Measurements from ENCODE around the gene TCF12. TPM values are rescaled to one million over a fixed set of nuclear protein-coding genes. Genes with fewer than 3 reads are reported as not detected.

Gene TCF12
- total RNA-seq, 1 donor from 2014 or later = 48.4 TPM

DNA sequence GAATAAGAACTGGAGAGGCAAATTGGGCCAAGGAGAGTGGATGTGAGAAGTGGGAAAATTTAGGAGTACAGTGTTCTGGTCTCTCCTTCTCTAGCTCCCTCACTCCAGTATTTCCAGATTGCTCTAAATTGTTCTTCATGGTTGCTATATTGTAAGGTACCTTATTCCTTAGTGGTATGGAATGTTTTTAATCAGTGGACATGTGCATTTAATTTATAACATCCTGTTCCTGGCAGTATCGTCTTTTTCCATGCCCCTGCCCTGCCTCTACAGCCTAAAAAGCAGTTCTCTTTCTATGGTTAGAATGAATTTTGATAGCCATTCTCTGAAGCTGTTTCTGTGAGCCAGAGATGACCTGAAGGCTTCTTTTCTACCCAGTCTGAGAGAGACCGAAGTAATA, 180.5 kb downstream of the TCF12 start:
- intact Hi-C loops (cut with micrococcal nuclease) = no loop called here
- ATAC-seq (no peak), DNase-seq (no peak)

DNA sequence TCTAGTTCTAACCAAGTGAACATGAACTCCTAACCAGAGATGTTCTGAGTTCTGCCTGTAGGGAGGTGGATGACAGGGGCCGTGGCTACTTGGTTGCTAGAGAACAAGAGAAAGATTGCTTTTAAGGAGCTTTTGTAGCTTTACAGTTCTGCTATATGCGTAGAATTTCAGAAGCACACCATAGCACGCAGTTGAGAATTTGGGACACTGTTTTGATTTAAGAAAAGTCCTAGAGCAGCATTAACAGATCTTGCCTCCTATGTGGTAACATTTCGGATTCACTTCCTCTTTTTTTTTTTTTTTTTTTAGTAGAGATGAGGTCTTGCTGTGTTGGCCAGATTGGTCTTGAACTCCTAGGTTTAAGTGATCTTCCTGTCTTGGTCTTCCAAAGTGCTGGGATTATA, 181.7 kb downstream of the TCF12 start:
- intact Hi-C loops (cut with micrococcal nuclease) = no loop called here
- no peak for ATAC-seq
- DNase-seq = no peak

DNA sequence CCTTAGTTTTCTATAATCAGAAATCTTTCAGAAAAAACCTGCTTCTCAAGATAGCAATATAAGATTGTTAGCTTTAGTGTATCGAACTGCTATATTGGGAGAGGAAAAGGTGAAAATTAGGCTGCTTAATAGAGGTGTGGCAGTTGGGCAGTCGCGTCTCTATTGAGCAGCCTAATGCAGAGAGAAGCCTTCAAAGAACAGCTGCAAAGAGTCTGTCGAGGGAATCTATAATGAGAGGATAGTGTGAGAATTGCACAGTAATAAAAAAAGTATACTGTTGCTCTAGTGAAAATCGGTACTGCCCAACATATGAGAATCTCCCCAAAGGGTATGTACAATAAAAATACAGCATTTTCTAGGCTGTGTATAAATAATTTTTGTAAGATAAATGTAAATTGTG, 184.4 kb downstream of the TCF12 start:
- ATAC-seq (no peak), DNase-seq (no peak)
- intact Hi-C loops (cut with micrococcal nuclease) = no loop called here

DNA sequence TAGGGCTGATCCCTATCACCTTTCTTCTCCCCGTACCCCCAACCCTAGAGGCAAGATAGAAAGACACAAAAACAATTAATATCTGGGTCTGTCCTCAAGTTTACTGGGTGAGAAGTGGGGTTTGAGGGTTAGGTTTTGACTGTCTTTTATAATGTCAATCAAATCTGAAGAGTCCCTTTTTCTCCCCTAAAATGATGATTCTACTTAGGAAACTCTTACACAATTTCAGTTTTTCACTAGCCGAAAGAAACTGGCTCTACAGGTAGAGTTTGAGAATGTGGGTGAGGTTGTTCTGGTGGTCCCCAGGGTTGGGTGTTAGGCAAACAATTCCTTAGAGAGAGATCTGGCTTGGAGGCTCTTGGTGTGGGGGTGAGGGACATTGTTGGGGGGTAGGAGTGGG, 189.9 kb downstream of the TCF12 start:
- ATAC-seq = no peak
- intact Hi-C loops (cut with micrococcal nuclease) = no loop called here
- no peak for DNase-seq

DNA sequence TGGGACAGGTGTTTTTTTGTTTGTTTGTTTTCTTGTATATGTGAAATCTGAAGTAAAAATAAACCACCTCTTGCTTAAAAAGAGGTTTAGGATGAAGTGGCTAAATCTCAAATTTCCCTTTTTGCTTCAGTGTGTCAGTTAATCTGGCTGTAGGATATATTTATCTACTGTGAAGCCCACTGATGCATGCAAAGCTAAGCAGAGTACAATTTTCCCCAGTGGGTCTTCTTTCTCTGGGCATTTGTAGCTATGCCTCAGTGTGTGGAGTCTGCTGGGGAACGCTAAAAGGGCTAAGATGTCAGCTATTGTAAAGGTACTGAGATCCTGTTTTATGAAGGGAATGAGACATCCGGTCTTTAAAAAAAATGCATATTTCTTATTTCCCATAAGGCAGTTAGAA, 190.6 kb downstream of the TCF12 start:
- ATAC-seq = no peak
- intact Hi-C loops (cut with micrococcal nuclease) = no loop called here
- no peak for DNase-seq

DNA sequence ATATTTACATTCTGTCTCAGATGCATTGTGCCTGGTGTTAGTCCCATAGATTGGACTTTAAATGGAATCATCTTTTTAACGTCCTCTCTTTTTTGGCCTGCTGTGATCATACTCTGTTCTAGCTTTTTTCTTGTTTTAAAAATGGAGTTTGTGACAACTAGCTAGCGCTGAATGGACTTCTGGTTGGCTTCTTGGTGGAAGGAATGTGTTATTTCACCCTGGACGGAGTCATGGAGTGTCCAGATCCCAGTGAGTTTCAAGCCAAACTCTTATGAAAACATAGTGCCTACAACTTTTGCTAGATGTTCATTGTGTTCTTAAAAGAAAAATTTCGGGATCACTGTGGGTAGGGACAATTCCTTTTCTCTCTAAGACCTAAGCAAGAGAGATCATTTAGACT, 192.6 kb downstream of the TCF12 start:
- intact Hi-C loops (cut with micrococcal nuclease) = no loop called here
- no peak for ATAC-seq
- DNase-seq = no peak

DNA sequence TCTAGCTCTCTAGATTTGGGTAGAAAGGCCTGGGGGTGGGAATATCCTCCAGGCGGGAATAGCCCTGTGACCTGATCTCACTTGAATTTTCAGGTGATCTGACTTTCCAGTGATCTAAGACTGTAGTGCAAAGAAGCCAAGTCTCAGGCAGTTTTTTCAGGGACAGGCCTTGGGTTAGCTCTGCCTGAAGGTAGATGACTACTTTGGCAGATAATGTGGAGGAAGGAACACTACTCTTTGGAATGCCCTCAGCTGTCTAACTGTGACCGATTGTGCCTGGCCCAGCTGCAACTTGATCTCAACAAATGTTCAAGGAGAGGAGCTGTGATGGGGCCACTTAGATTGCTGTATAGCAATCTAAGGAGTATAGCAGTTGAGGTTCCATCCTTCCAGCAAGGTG, 193.7 kb downstream of the TCF12 start:
- DNase-seq = no peak
- ATAC-seq = peak; percentile 20
- intact Hi-C loops (cut with micrococcal nuclease) = no loop called here

DNA sequence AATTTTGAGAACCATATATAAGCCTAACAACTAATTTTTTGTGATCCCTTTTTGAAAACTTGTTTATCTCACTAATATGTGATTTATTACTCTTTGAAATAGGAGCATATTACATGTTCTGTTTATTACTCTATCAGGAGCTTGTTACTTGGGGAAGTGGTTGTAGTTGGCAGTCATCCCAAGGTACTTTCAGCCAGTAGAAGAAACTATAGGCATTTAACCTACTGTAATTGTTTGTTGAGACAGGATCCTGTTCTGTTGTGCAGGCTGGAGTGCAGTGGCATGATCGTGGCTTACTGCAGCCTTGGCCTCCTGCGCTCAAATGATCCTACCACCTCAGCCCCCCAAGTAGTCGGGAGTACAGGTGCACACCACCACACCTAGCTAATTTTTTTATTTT, 195.6 kb downstream of the TCF12 start:
- no peak for DNase-seq
- intact Hi-C loops (cut with micrococcal nuclease) = no loop called here
- peak; percentile 33 for ATAC-seq

DNA sequence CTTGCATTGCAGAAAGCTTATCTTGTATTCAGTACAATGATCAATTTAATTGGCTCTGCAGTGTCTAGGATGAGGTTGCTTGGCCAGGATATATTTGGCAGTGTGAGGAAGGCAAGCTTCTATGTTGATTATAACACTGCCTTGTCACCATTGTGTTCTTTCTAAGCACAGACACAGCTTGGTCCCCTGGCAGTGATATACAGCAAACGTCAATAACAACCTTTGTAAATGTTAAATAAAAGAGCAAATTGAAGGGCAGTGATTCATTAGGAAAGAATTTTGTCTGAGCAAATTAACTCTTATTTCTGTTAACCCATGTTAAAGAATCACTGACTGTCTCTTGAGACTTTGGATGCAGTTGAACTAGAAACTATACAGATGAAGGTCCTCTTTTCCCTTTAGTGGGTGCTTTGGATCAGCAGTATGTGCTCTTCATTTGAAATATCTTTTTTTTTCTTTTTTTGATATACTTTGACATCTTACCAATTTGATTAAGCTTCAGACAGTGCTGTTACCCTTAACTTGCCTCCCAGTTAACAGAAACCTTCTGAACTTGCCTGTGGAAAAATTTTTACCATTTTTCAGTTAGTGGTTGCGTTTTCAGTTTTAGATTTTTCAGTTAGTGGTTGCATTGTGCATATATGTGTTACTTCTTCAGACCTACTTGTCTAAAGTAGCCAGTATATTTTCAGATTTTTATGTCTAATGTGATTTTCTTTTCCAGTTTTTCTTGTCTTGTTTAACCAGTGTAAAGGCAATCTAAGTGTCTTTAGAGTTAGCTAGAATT, 199.8 kb downstream of the TCF12 start:
- intact Hi-C loops (cut with micrococcal nuclease) = no loop called here
- peak; percentile 91 for ATAC-seq
- no peak for DNase-seq

DNA sequence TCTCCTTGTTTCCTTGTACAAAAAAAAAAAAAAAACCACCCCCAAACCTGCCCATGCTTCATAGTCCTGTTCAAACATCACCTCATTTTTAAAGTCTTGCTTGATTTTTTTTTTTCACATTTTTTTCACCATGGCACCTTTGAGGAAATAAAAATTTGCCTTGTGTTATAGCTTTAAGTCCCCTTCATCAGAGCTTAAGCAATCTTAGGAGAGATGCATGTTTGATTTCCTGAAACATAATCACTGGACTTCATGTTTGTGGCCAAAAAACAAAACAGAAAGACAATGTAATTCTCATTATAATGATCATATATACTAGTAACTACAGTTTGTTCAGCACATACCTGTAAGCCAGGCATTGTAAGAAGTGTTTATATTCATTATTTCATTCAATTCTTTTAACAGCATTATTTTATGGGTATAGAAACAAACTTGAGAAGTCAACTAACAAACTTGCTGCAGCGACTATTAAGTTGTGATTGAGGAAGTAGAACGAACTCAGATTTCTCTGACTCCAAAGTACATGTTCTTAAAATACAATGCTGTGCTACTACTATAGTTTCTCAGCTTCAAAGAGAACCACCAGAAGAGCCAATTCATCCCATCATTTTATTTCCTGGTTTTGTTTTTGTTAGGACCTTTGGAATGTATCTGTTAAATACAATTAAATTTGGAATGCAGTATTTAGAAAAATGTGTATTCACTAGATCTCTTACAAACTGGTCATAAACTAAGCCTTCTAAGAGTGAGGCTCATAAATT, 203.8 kb downstream of the TCF12 start:
- ATAC-seq (no peak), DNase-seq (no peak)
- intact Hi-C loops (cut with micrococcal nuclease) = no loop called here

DNA sequence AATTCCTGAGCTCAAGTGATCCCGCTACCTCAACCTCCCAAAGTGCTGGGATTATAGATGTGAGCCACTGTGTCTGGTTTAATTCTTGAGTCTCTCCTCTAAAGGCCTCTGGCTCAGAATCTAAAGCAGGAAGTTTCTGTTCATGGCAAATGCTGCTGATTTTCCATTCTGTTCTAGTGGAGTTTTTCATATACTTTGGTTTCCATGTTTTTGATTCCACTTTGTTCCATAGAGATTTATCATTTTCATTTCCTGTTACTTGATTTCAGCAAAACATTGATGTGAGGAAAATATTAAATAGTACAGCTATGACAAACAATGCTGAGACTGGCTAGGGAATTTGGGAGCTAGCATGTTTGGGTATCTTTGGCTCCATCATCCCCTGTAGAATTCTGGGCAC, 205.6 kb downstream of the TCF12 start:
- intact Hi-C loops (cut with micrococcal nuclease) = no loop called here
- ATAC-seq (no peak), DNase-seq (no peak)

DNA sequence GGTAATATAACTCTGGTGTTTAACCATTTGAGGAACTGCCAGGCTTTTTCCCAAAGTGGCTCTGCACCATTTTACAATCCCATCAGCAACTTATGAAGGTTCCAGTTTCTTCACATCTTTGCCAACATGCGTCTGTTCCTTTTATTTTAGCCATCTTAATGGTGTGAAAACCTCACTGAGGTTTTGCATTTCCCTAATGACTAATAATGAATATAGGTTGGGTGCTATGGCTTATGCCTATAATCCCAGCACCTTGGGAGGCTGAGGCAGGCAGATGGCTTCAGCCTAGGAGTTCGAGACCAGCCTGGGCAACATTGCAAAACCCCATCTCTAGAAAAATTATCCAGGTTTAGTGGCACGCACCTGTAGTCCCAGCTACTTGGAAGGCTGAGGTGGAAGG, 210.6 kb downstream of the TCF12 start:
- intact Hi-C loops (cut with micrococcal nuclease) = no loop called here
- no peak for DNase-seq
- no peak for ATAC-seq

DNA sequence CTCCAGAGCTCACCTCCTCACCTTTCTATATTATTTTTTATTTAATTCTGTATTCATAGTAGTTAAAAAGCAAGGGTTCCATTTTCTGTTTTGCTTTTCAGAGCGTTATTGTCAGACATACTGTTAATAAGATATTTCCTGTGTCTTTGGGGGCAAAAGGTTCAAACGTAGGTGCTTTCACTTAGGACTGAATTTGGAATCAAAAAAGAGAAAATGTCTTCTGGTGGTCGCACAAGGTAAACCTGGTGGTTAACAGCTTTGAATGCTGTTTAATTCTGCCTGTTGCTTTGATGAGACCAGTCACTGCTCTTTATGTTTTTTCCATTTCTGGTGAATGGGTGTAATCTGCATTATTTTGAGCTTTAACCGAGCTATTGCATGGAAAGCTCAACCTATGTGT, 212.5 kb downstream of the TCF12 start:
- no peak for DNase-seq
- intact Hi-C loops (cut with micrococcal nuclease) = no loop called here
- ATAC-seq = no peak

DNA sequence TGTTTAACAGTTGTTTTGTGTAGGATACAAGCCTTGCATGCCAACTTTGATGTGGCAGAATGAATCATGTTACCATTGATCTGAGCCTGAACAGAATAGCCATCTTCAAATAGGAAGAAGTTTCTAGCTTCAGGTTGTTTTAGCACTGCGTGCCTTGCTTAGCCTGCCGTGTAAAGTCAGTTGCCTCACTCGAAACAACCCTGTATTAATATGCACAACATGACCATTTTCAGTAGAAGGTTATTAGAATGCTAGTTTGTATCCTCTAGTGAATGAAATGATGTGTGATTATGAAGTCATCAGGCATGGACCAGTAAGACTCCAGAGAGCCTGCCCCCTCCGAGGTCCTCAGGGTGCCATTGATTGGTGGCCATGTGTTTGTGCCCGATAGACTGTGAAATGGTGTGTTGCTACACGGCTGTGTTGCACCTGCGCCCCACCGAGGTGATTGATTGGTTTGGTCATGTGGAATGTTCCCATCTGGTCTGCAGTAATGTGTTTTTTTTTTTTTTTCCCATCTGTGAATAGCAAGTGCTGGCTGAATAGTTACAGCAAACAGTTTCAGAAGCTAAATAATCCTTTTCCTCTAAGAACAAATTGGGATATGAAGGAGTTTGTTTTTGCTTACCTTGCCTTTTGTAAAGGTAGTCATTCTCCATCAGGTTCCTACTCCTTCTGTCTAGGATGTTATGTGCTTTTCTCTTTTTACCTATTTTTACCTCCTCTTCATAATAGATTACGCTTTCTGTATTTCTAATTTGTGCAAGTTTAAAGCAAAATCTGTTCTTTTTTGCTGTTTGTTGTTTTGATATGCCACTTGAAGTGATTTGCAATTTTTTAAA, 214.9 kb downstream of the TCF12 start:
- intact Hi-C loops (cut with micrococcal nuclease) = no loop called here
- ATAC-seq = no peak
- DNase-seq = no peak

DNA sequence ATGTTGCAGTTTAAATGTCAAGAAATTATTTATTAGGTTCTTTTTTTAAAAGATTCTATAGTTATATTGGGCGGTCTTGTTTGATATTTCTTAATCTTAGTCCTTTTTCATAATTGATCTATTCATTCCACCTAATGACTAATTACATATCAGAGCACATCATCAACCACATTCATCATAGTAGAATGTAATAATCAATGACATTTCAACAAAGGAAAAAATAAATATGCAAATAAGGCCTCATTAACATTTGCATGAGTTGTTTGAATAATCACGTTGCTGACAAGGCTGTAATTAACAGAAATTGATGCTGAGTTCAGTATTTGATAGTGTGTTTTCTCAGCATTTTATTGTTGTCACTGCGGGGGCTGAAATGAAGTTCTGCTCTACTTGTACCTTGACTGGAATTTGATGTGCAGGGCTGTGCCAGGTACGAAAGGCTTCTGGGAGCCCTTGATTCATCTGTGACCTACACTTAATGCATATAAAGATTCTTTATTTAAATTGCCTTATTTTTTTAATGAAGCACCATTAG, 215.7 kb downstream of the TCF12 start:
- DNase-seq = no peak
- ATAC-seq = no peak
- intact Hi-C loops (cut with micrococcal nuclease) = no loop called here

DNA sequence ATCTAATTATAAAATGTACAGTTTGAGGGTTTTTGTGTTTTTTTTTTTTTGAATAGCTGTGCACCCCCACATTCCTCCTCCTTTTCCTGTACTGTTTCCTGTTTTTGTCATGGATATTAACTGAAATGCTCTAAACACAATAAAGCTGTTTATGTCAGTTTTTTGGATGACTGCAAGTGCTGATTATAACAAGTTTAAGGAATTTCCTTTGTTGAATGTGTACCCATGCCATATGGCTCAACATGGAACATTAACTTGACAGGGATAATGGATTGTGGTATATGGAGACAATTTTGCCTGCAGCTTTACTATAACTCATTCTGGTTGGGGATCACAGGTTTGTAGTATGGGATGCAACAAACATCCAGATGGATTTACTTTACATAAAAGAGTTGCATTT, 216.4 kb downstream of the TCF12 start:
- no peak for DNase-seq
- no peak for ATAC-seq
- intact Hi-C loops (cut with micrococcal nuclease) = no loop called here

DNA sequence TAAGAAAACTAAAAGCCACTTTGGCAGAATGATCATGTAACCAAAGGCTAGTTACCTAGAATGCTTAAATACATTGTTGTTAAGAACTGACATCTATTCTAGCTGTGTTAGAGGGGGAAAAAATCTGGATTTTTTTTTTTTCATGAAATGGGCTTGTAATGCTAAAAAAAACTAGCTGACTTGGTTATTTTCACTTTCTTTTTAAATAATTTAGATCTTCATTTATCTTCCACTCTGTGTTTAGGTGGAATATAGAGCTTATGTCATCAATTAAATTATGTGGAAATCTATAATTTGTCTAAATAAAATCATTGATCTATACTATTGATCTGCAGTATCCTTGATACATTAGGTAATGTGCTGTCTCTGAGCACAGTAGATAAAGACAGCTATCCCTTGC, 217.4 kb downstream of the TCF12 start:
- DNase-seq (no peak), ATAC-seq (no peak)
- intact Hi-C loops (cut with micrococcal nuclease) = no loop called here

DNA sequence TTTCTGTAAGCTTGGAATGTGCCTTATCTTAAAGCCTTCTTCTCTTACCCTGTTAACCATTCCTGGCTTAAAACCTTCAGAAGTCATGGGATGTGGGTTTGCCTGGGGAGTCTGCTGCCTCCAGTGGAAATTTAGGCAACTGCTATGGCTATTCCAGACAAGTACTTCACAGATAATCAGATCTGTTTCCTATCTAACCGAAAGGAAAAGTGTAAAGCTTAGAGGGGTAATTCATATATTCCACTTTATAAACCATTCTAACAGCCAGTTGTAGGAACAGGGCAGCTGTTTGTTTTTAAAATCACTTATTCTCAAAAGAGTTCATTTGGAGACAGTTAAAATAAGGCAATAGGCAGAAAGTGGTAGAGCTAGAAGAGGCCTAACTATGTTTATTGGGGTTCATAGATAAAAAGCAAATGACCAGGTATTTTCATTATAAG, 219.9 kb downstream of the TCF12 start:
- intact Hi-C loops (cut with micrococcal nuclease) = no loop called here
- peak; percentile 84 for ATAC-seq
- DNase-seq = no peak

DNA sequence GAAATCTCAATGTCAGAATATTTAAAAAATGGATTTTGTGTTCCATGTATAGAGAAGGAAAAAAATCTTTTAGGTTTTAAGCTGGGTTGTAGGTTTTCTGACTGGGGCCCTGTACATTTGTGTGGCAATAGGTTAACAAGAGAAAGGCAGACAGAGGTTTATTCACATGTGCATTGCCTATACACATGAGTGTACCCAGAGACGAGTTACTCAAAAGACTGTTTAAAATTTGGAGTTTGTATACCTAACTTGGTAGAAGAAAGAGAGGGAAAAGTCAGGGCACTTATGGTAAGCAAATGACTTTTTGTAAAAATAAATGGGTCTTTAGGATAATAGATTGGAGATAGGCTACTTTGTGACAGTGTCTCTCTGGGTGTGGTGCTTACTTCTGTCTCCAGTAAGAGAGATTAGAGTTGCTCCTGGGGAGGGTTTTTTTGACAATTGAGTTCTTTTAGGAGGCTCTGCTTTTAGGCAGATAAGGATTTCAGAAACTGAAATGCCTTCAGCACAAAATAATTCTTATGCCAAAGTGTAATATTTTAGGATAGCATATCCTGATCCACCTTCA, 225.2 kb downstream of the TCF12 start:
- DNase-seq = no peak
- ATAC-seq = no peak
- intact Hi-C loops (cut with micrococcal nuclease) = loop anchor here (10.0 kb wide), 1 partner anchor 219 kb away; no protein-coding TSS in a partner anchor
